AML-193 (cell line): Measurements from ENCODE around the gene CNTN1.

ENCODE experiments used
- DNase-seq, 2 experiments: peaks; one replicate each; lab custom pipeline; 2025; lab: John Stamatoyannopoulos, UW

The CNTN1 gene

GRCh38 chr12:40770781-40771180, 78.5 kb downstream of the CNTN1 start:
- DNase-seq = no peak

GRCh38 chr12:40775661-40776060, 83.4 kb downstream of the CNTN1 start:
- no peak for DNase-seq

- no peak for DNase-seq
Observed at GRCh38 chr12:40784102-40784501, 91.9 kb downstream of the CNTN1 start.

GRCh38 chr12:40788276-40788675, 96.0 kb downstream of the CNTN1 start:
- DNase-seq = no peak

- DNase-seq = no peak
Observed at GRCh38 chr12:40792792-40793386, 100.7 kb downstream of the CNTN1 start.

- DNase-seq = no peak
Observed at GRCh38 chr12:40793471-40793870, 101.2 kb downstream of the CNTN1 start.

GRCh38 chr12:40794087-40794486, 101.8 kb downstream of the CNTN1 start:
- DNase-seq = no peak

GRCh38 chr12:40801082-40801481, 108.8 kb downstream of the CNTN1 start:
- no peak for DNase-seq

GRCh38 chr12:40801861-40802260, 109.6 kb downstream of the CNTN1 start:
- no peak for DNase-seq

GRCh38 chr12:40802656-40803055, 110.4 kb downstream of the CNTN1 start:
- DNase-seq = no peak

- no peak for DNase-seq
Observed at GRCh38 chr12:40819436-40820108, 127.3 kb downstream of the CNTN1 start.

GRCh38 chr12:40820794-40821484, 128.7 kb downstream of the CNTN1 start:
- DNase-seq = no peak

- DNase-seq = no peak
Observed at GRCh38 chr12:40825156-40825555, 132.9 kb downstream of the CNTN1 start.

GRCh38 chr12:40827683-40828592, 135.7 kb downstream of the CNTN1 start:
- no peak for DNase-seq

- no peak for DNase-seq
Observed at GRCh38 chr12:40828593-40828990, 136.4 kb downstream of the CNTN1 start.

GRCh38 chr12:40829738-40830144, 137.5 kb downstream of the CNTN1 start:
- DNase-seq = no peak

- no peak for DNase-seq
Observed at GRCh38 chr12:40831916-40832315, 139.7 kb downstream of the CNTN1 start.

- no peak for DNase-seq
Observed at GRCh38 chr12:40832668-40833067, 140.4 kb downstream of the CNTN1 start.

- DNase-seq = no peak
Observed at GRCh38 chr12:40833818-40834217, 141.6 kb downstream of the CNTN1 start.

- DNase-seq = no peak
Observed at GRCh38 chr12:40834321-40834720, 142.1 kb downstream of the CNTN1 start.

- no peak for DNase-seq
Observed at GRCh38 chr12:40837891-40838429, 145.7 kb downstream of the CNTN1 start.

GRCh38 chr12:40843495-40843894, 151.3 kb downstream of the CNTN1 start:
- DNase-seq = no peak
